ENCODE results near the gene ABCA5. TPM values are rescaled to one million over a fixed set of nuclear protein-coding genes. Genes with fewer than 3 reads are reported as not detected.

Gene ABCA5
- total RNA-seq, 1 donor, result 7.3 TPM

DNA sequence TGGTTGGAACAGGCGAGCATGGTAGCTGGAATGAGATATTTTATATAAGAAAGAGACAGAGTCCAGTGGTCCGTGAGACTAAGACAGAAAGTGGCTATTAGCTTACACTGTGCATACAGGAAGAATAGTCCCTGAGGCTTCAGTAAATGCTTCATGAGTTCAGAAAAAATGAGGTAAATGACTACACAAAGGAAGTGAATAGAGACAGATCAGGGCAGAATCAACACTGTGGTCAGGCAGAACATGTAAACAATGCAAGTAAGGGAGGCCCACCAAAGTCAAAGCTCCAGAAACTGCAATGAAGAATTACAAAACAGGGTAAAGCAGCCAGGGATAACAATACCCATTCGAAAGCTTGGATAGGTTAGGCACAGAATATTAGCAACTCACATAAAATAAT lies 103.1 kb downstream of the ABCA5 start:
- TF ChIP-seq CTCF (IDR thresholded peaks at IDR 0.05; ENCODE audit: insufficient read depth, low read length), result no peak
- DNase-seq (ENCODE audit: low read depth), result peak; percentile 69
- no peak overlapping the region for H3K4me3 ChIP-seq (ENCODE audit: low read depth, low read length)

DNA sequence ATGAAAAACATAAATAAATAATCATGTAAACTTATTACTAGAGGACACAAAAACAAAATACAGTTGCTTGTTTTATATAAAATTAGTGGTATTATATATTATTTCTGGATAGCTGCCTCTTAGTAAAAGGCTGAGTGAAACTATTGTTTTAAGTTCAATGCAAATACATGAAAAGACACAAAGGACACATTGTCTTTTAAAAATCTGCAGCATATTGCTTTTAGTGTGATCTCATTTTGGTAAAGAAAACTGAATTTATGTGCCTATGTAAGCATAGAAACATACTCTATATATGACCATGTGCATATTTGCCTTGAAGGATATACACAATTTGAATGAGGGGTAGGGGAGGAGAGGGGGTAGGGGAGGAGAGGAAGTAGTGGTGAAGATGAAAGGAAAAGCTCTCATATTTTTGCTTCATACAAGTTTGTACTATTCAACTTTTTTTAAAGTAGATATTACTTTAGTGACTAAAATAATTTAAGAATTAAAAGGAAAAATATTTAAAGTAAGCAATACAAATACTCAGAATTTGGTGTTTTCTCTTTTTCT lies 104.2 kb downstream of the ABCA5 start:
- H3K4me3 ChIP-seq (ENCODE audit: low read depth, low read length), result no peak overlapping the region
- no peak for DNase-seq (ENCODE audit: low read depth)
- no peak for TF ChIP-seq CTCF (IDR thresholded peaks at IDR 0.05; ENCODE audit: insufficient read depth, low read length)

DNA sequence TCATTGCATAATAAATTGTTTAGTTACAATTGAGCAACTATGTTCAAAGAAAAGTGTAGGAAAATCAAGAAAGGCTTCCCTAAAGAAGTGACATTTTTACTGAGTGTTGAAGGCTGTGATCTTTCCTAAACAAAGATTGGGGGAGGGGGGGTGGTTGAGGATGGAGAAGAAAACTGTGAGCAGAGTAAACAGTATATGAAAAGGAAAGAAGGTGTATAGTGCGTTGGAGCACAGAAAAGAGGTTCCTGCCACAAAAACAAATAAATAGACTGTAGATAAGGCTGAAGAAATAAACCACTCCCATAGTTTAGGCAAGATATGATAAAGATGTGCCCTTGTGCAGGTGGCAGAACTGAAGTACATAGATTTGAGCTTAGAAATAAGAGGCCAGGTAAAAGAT lies 106.8 kb downstream of the ABCA5 start:
- no peak for TF ChIP-seq CTCF (IDR thresholded peaks at IDR 0.05; ENCODE audit: insufficient read depth, low read length)
- no peak for DNase-seq (ENCODE audit: low read depth)
- H3K4me3 ChIP-seq (ENCODE audit: low read depth, low read length), result no peak overlapping the region

GRCh38 chr17:69218986-69219385 lies 107.9 kb downstream of the ABCA5 start:
- no peak overlapping the region for H3K4me3 ChIP-seq (ENCODE audit: low read depth, low read length)
- no peak for DNase-seq (ENCODE audit: low read depth)
- no peak for TF ChIP-seq CTCF (IDR thresholded peaks at IDR 0.05; ENCODE audit: insufficient read depth, low read length)

GRCh38 chr17:69213059-69213813 lies 113.7 kb downstream of the ABCA5 start:
- DNase-seq (ENCODE audit: low read depth), result no peak
- TF ChIP-seq CTCF (IDR thresholded peaks at IDR 0.05; ENCODE audit: insufficient read depth, low read length), result no peak
- no peak overlapping the region for H3K4me3 ChIP-seq (ENCODE audit: low read depth, low read length)

GRCh38 chr17:69208640-69209039 lies 118.3 kb downstream of the ABCA5 start:
- TF ChIP-seq CTCF (IDR thresholded peaks at IDR 0.05; ENCODE audit: insufficient read depth, low read length), result no peak
- H3K4me3 ChIP-seq (ENCODE audit: low read depth, low read length), result no peak overlapping the region
- no peak for DNase-seq (ENCODE audit: low read depth)

All from fibroblast of the aortic adventitia (primary cell).